ENCODE data around the gene NEMP1.
A peak's percentile ranks its signal among the peaks of the same experiment; 100 is the strongest.

NEMP1 gene

DNA sequence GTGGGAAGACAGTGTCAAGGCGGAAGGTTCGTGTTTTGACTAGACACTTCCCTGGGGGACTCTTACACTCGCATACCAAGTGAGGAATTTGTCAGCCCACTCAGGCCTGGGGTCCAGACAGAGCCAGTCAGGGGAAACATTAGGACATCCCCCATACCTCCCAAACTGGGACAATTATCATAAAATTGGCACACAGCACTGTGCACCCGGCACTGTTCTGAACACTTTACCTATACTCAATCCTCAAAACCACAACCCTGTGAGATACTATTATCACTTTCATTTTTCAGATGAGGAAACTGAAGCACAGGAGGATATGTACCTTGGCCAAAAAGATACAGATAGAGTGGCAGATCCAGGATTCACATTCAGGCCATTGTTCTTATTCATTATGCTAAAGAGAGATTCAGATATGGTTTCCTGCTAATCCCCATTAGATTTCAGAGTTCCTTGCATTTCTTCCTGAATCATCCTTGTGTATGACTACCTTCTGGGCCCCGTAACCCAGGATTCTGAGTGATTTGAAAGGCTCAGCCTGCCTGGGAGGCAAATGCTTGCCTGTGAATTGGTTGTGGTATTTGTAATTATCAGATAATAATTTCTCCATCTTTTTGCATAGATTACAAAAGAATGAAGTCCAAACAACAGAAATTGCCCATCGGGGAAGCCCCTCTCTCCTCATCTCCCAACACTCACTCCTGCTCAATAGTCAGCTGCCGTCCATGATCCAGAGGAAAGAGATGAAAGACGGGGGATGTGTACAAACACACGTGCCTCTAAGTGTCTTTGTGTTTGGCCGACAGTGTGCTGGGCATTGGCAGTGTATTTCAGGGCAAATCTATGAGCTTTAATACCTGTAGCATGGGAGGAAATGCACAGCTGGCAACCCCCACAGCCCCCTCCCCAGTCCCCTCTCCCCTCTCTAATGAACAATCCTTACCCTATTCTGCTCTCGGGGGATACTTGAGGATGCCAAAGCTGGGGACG is 66.9 kb downstream of the NEMP1 start:
- TF ChIP-seq, protein P1, sequence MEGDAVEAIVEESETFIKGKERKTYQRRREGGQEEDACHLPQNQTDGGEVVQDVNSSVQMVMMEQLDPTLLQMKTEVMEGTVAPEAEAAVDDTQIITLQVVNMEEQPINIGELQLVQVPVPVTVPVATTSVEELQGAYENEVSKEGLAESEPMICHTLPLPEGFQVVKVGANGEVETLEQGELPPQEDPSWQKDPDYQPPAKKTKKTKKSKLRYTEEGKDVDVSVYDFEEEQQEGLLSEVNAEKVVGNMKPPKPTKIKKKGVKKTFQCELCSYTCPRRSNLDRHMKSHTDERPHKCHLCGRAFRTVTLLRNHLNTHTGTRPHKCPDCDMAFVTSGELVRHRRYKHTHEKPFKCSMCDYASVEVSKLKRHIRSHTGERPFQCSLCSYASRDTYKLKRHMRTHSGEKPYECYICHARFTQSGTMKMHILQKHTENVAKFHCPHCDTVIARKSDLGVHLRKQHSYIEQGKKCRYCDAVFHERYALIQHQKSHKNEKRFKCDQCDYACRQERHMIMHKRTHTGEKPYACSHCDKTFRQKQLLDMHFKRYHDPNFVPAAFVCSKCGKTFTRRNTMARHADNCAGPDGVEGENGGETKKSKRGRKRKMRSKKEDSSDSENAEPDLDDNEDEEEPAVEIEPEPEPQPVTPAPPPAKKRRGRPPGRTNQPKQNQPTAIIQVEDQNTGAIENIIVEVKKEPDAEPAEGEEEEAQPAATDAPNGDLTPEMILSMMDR (IDR thresholded peaks at IDR 0.05; ENCODE audit: extremely low read depth, missing control alignments): no peak

DNA sequence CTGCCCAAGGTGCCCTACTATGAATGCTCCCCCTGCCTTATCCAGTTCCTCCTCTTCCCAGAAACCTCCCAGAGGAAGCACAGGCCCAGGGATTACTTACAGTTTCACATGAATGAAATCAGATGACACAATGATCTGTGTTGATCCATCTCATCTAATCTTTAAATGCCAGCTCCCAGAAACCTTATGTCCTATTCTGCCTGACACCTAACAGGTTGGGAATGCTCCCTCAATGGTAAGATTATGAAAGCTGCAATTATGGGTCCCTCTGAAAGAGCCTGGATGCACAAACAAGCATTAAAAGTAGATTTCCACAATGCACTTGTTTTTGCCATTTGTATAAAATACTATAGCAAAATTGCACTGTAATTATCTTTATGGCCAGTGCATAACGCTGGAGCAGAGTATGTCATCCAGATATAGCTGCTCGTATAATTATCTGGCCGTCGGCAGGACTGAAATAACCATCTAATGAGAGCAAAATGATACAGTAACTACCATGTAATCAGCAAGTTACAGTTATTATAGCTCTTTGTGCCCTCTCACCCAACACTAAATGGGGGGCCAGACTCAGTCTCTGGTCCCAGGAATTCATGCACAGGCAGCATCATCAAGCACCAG is 67.9 kb downstream of the NEMP1 start:
- DNase-seq (ENCODE audit: low spot score): no peak
- TF ChIP-seq, protein P1 (IDR thresholded peaks at IDR 0.05; ENCODE audit: extremely low read depth, missing control alignments): no peak

More for the DNA sequence above, 66.9 kb downstream of the NEMP1 start:
- peak; percentile 44 for DNase-seq (ENCODE audit: low spot score)

DNA sequence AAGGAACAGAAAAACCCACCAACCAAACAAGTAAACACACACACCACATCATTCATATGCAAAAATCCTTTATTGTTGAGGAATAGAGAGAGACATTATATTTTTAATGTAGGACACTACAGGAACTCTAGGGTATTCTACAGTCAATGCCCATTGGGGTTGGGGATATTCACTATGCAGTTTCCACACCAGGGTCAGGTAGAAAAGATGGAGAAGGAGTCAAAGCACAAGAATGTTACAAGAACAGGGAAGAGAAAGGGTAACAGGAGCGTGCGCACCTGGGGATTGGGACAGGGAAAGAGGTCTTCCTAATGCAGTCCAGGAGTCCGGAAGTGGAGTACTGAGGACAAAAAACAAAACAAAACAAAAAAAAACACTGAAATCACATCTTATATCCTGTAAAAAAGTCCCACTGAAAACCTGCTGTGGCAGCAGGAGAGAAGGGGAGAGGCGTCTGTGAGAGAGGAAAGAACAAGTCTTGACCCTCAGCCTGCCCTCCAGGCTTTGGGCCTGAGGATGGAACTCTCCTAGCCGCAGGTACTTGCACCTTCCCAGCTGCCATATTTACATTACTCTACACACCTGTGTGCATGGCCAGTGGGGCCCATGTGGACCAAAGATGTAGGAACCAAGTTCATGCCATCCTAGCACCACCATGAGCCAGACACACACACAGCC is 68.5 kb downstream of the NEMP1 start:
- no peak for DNase-seq (ENCODE audit: low spot score)
- TF ChIP-seq, protein P1 (IDR thresholded peaks at IDR 0.05; ENCODE audit: extremely low read depth, missing control alignments): no peak

DNA sequence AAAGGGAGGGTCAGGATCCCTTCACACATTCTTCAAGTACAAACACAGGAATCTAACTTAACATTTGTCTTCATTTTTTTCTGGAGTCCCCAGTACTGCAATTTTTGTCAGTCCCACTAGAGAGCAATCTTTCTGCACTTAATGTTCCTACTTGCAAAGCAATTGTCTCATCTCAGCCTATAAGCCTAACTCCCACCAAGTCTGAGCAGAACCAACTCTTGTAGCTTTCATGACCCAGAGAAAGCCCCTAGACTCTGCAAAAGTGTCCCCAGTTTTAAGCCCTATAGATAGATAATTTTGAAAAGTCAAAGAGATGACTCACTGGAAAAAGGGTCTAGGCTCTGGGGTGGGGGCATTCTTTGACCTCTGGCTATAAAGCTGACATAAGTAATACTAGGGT is 70.4 kb downstream of the NEMP1 start:
- peak; percentile 74 for DNase-seq (ENCODE audit: low spot score)
- TF ChIP-seq, protein P1 (IDR thresholded peaks at IDR 0.05; ENCODE audit: extremely low read depth, missing control alignments): peak; percentile 46

DNA sequence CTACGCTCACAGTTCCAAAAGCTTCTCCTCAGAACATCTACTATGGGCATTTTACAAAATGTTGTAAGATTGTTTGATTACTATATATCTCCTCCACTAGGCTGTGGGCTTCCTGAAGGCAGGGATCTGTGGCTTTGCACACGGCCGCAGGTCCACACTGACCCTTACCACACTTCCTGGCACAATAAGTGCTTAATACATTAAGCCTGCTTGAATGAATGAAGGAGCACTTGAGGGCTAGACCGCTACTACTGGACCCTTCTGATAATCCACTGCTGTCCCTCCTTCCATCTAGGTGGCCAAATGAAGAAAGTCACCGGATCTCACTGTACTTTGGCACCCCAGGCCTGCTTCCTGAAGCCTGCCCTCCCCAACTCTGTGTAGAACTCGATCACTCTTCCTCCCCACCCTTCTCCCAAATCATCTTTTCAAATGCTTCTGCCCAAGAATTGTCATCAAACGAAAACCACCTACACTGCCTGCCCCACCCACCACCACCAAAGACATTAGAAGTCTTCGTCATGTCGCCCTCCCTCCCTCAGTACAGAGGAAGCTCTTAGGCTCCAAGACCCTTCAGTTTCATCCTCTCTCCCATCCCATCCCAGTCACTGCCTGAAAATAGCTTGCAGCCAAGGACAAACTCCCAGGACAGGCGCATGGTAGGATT is 71.6 kb downstream of the NEMP1 start:
- DNase-seq (ENCODE audit: low spot score): no peak
- TF ChIP-seq, protein P1 (IDR thresholded peaks at IDR 0.05; ENCODE audit: extremely low read depth, missing control alignments): no peak

DNA sequence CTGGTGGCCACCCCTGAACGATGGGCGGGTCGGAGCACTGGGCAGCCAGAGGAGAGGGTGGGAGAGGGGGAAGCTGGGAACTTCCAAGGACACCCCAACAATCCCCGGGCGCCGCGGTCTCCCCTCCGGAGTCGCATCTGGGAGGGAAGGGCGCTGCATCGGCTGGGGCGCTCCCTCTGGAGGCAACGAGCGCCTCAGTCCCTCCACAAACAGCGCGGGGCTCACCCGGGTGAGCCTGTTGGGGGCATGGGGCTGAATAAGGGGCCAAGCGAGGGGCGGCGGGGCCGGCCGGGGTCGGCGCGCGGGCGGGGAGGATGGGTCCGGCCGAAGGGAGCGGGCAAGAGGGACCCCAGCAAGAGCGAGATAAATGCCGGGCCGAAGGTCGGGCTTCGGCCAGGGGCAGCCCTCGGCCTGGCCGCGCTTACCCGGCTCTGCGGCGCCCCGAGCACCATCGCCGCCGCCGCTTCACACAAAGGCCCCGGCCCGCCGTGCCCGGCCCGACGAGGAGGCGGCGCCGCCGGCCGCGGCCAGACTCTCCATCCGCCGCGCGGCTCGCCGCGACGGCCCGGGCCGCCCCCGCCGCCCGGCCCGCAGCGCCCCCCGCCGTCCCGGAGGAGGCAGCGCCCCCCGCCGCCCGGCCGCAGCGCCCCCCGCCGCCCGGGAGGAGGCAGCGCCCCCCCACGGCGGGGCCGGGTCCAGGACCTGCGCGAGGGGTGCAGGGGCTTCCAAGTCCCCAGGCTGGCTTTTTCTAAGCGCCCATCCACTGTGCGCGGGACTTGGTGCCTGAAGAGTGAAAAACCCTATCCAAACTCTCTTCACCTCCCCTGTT is 72.4 kb downstream of the NEMP1 start, which contains the start of gene ZBTB39:
Gene ZBTB39, minus strand, starts transcription at position 567 of the 829 bp plus-strand sequence. CDS start 1,629 bp downstream, outside the sequence.
- DNase-seq (ENCODE audit: low spot score): peak; percentile 97
- TF ChIP-seq, protein P1 (IDR thresholded peaks at IDR 0.05; ENCODE audit: extremely low read depth, missing control alignments): peak; percentile 65
